Naive thymus-derived CD4-positive, alpha-beta T cell (primary cell): Measurements from ENCODE around the gene HOTAIR. TPM values are rescaled to one million over a fixed set of nuclear protein-coding genes. Genes with fewer than 3 reads are reported as not detected.

Experiments used
- ATAC-seq: fragments of 150-1000 bp; cut with Tn5 transposase; 2 replicates; pipeline ENCODE4 v1.10.0; 2021; ENCODE audit warnings: mild to moderate bottlenecking, moderate library complexity
- CTCF ChIA-PET: fragments of 350-600 bp; sonication (Branson Sonifier 250); formaldehyde crosslinking; loops from one replicate; lab custom pipeline; 2021; ENCODE audit warnings: antibody characterized with exemption; lab: Charles Lee
- POLR2A ChIA-PET: fragments of 350-600 bp; sonication (Branson Sonifier 250); formaldehyde crosslinking; loops from one replicate; lab custom pipeline; 2021; ENCODE audit warnings: antibody characterized with exemption, inconsistent platforms; lab: Charles Lee
- DNase-seq, 9 donors: peaks; one replicate each; pipeline versions ENCODE4 v3.0.0 to v3.0.0-alpha.2; 2020 to 2022; ENCODE audit warnings: mixed read lengths in 1 of 9
- H3K27ac ChIP-seq: one replicate; pipeline ENCODE4 v1.7.0; 2013; ENCODE audit warnings: mild to moderate bottlenecking, low read depth, low read length, moderate library complexity
- H3K27me3 ChIP-seq, 2 donors: one replicate each; pipeline ENCODE4 v1.7.0; 2013; ENCODE audit warnings: low read length in 2 of 2, mild to moderate bottlenecking in 2 of 2, moderate library complexity in 2 of 2; ENCODE audit not compliant: control insufficient read depth in 2 of 2, insufficient read depth in 2 of 2
- H3K36me3 ChIP-seq, 3 experiments: 1 replicate in 2 of 3; 2 replicates in 1 of 3; pipeline ENCODE4 v1.7.0; 2013; ENCODE audit warnings: low read length in 3 of 3, mild to moderate bottlenecking in 3 of 3, moderate library complexity in 1 of 3; ENCODE audit not compliant: insufficient read depth in 3 of 3, control insufficient read depth in 2 of 3
- H3K4me1 ChIP-seq, 2 donors: one replicate each; pipeline ENCODE4 v1.7.0; 2013; ENCODE audit warnings: low read length in 2 of 2, mild to moderate bottlenecking in 2 of 2, moderate library complexity in 1 of 2; ENCODE audit not compliant: control insufficient read depth in 2 of 2, insufficient read depth in 2 of 2
- H3K4me3 ChIP-seq: 2 replicates; pipeline ENCODE4 v1.7.0; 2013; ENCODE audit warnings: mild to moderate bottlenecking, low read length
- H3K9me3 ChIP-seq, 3 experiments: 1 replicate in 2 of 3; 2 replicates in 1 of 3; pipeline ENCODE4 v1.7.0; 2013; ENCODE audit warnings: low read length in 3 of 3; ENCODE audit not compliant: control insufficient read depth in 2 of 3
- H3K27ac Mint-ChIP-seq, 9 donors: one replicate each; pipeline ENCODE4 v1.8.0; 2020 to 2022; ENCODE audit warnings: mixed read lengths in 9 of 9, mild to moderate bottlenecking in 8 of 9, moderate library complexity in 5 of 9, inconsistent platforms in 2 of 9
- H3K27me3 Mint-ChIP-seq, 5 donors: one replicate each; pipeline ENCODE4 v1.8.0; 2021 to 2022; ENCODE audit warnings: mixed read lengths in 5 of 5, mild to moderate bottlenecking in 1 of 5
- H3K36me3 Mint-ChIP-seq, 5 donors: one replicate each; pipeline ENCODE4 v1.8.0; 2020 to 2022; ENCODE audit warnings: mixed read lengths in 5 of 5, mild to moderate bottlenecking in 3 of 5, inconsistent platforms in 1 of 5
- H3K4me1 Mint-ChIP-seq, 7 donors: one replicate each; pipeline ENCODE4 v1.8.0; 2020 to 2022; ENCODE audit warnings: mixed read lengths in 7 of 7, mild to moderate bottlenecking in 3 of 7, inconsistent platforms in 1 of 7
- H3K4me3 Mint-ChIP-seq, 10 donors: one replicate each; pipeline ENCODE4 v1.8.0; 2020 to 2022; ENCODE audit warnings: mild to moderate bottlenecking in 10 of 10, mixed read lengths in 10 of 10, moderate library complexity in 6 of 10, inconsistent platforms in 2 of 10
- H3K9me3 Mint-ChIP-seq, 11 donors: one replicate each; pipeline ENCODE4 v1.8.0; 2020 to 2022; ENCODE audit warnings: mixed read lengths in 11 of 11, mild to moderate bottlenecking in 4 of 11, inconsistent platforms in 1 of 11, moderate library complexity in 1 of 11
- intact Hi-C, 2 donors: fragments of 100-400 bp; cut with micrococcal nuclease; formaldehyde crosslinking; loops; one replicate each; pipeline ENCODE4 v1.15.1; 2023
- polyA plus RNA-seq, 2 donors: library from polyadenylated mRNA; unstranded; fragments of 300-500 nt; fragmentation: Illumina TruSeq; gene quantifications; one replicate each; pipeline ENCODE4 v1.2.3, GENCODE V29; 2021
- total RNA-seq, 6 experiments: library from RNA in 5 of 6; stranded (reverse) in 5 of 6; gene quantifications; 1 replicate in 5 of 6; 2 replicates in 1 of 6; pipeline ENCODE4 v1.2.3 and lab custom pipeline; 2021 to 2026

HOTAIR gene
- total and polyA plus RNA-seq, 7 experiments from 2014 or later = not detected

DNA sequence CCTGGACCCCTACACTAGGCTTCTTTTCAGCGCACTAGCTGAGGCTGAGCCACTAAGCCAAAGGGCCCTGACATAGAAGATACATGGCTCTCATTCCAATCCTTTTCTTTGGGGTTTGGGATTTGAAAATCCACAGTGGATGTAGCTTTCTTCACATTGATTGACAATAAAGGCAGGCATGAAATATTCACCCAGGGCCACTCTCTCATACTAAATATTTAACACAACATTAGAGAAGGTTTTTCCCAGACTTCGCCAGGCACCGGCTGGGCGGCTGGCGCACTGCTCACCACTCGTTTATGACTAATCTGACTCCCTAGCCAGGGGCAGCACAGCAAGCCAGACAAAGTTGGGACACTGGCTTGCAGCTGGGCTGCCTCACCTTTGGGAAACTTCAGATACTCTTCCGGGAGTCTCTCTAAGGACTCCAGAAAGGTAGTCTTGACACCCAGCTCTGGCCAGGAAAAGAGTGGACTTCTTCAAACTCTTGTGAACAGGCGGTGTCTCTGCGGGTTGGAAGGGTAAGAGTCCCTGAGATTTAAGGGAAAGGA is 2.5 kb downstream of the HOTAIR start:
- ATAC-seq (no peak), DNase-seq (no peak)
- H3K27me3 ChIP-seq = peaks cover 50 to 80% of the 10 kb centered on the region in 2 donors
- peaks cover 0 to 10% (median 0%) of the 10 kb centered on the region in 5 donors for H3K36me3 Mint-ChIP-seq
- CTCF ChIA-PET = interaction anchor here (0.8 kb wide), 1 partner anchor 18 kb away, joined by 3 read pairs; no protein-coding TSS in a partner anchor
- no peak overlapping the region for H3K27ac ChIP-seq
- peaks cover 86 to 94% (median 89%) of the 10 kb centered on the region in 5 donors for H3K27me3 Mint-ChIP-seq
- H3K27ac Mint-ChIP-seq = peak overlapping the region in 3 of 9 donors; percentile 74 to 85 (median 78)
- POLR2A ChIA-PET = no interaction called here
- intact Hi-C loops = no loop called here
- H3K9me3 ChIP-seq = no peaks in the 10 kb centered on the region
- no peak overlapping the region for H3K4me3 ChIP-seq
- H3K9me3 Mint-ChIP-seq = peaks cover 0 to 31% (median 13%) of the 10 kb centered on the region in 11 donors
- H3K4me1 ChIP-seq = peaks cover 10 to 22% of the 10 kb centered on the region in 2 donors
- H3K4me1 Mint-ChIP-seq = peaks cover 0 to 36% (median 24%) of the 10 kb centered on the region in 7 donors
- peak overlapping the region in 2 of 10 donors; percentile 2 to 52 for H3K4me3 Mint-ChIP-seq
- no peaks in the 10 kb centered on the region for H3K36me3 ChIP-seq

DNA sequence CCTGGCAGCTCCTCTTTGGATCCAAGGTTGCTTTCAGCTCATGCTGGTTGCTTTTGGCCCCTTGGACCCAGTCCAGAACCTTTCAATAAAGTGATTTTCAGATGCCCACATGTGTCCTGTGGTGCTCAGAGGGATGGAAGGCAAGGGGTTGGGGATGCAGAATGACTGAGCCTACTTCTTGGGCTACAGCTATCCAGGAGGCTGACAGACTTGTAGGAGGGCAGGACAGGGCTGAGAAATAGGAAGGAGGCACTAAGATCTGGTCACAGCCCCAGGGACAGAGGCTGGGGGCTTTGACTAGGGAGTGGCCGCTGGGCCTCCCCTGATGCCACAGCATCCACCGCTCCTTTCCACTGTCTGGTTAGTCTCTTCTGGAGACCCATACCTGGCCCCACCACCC is 3.1 kb downstream of the HOTAIR start:
- Mint-ChIP-seq H3K9me3 (peaks cover 0 to 26% (median 12%) of the 10 kb centered on the region in 11 donors), H3K27me3 (peaks cover 85 to 94% (median 89%) of the 10 kb centered on the region in 5 donors), H3K4me3 (peak overlapping the region in 1 of 10 donors; percentile 52), H3K4me1 (peaks cover under 1 to 39% (median 25%) of the 10 kb centered on the region in 7 donors), H3K36me3 (peaks cover 0 to 10% (median 0%) of the 10 kb centered on the region in 5 donors), H3K27ac (peak overlapping the region in 1 of 9 donors; percentile 78)
- Histone ChIP-seq H3K36me3 (no peaks in the 10 kb centered on the region), H3K9me3 (no peaks in the 10 kb centered on the region), H3K4me1 (peaks cover 10 to 24% of the 10 kb centered on the region in 2 donors), H3K4me3 (no peak overlapping the region), H3K27ac (no peak overlapping the region), H3K27me3 (peaks cover 50 to 81% of the 10 kb centered on the region in 2 donors)
- ATAC-seq (no peak), DNase-seq (no peak)
- intact Hi-C loops = no loop called here
- ChIA-PET POLR2A (no interaction called here), CTCF (no interaction called here)

DNA sequence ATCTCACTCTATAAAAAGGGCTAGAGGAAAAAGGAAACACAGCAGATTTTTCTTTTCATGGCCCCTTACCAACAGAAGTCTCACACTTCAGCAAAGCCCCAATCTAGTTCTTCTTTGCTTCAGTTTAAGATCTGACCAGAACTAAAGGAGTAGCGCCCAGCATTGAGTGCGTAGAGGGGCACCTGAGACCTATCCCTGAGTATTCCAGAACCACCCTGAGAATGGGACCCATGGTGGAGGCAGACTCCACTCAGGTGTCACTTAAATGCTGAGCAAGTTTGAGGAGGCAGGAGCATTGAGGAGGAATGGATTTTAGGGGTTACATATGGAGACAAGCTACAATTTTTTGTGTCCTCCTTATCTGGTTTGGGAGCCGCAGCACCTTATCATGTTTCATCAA is 3.6 kb downstream of the HOTAIR start:
- H3K9me3 ChIP-seq = no peaks in the 10 kb centered on the region
- H3K4me3 ChIP-seq = no peak overlapping the region
- no peak overlapping the region for H3K27ac ChIP-seq
- no peaks in the 10 kb centered on the region for H3K36me3 ChIP-seq
- peaks cover 14 to 30% of the 10 kb centered on the region in 2 donors for H3K4me1 ChIP-seq
- ATAC-seq (no peak), DNase-seq (no peak)
- CTCF ChIA-PET = no interaction called here
- POLR2A ChIA-PET = no interaction called here
- intact Hi-C loops = no loop called here
- H3K27me3 ChIP-seq = peaks cover 44 to 81% of the 10 kb centered on the region in 2 donors
- H3K4me1 Mint-ChIP-seq = peaks cover 7 to 44% (median 31%) of the 10 kb centered on the region in 7 donors
- H3K36me3 Mint-ChIP-seq = peaks cover 0 to 10% (median 0%) of the 10 kb centered on the region in 5 donors
- peaks cover 0 to 20% (median 11%) of the 10 kb centered on the region in 11 donors for H3K9me3 Mint-ChIP-seq
- no peak overlapping the region for H3K27ac Mint-ChIP-seq
- H3K27me3 Mint-ChIP-seq = peaks cover 85 to 94% (median 89%) of the 10 kb centered on the region in 5 donors
- H3K4me3 Mint-ChIP-seq = peak overlapping the region in 1 of 10 donors; percentile 28

GRCh38 chr12:53970451-53970850 is 4.3 kb downstream of the HOTAIR start:
- Histone ChIP-seq H3K27ac (no peak overlapping the region), H3K36me3 (no peaks in the 10 kb centered on the region), H3K4me1 (peaks cover 21 to 29% of the 10 kb centered on the region in 2 donors), H3K9me3 (no peaks in the 10 kb centered on the region), H3K4me3 (no peak overlapping the region), H3K27me3 (peaks cover 39 to 81% of the 10 kb centered on the region in 2 donors)
- Mint-ChIP-seq H3K36me3 (peaks cover 0 to 13% (median 2%) of the 10 kb centered on the region in 5 donors), H3K9me3 (peaks cover 0 to 18% (median 7%) of the 10 kb centered on the region in 11 donors), H3K4me3 (no peak overlapping the region), H3K4me1 (peaks cover 13 to 45% (median 31%) of the 10 kb centered on the region in 7 donors), H3K27ac (no peak overlapping the region), H3K27me3 (peaks cover 85 to 94% (median 88%) of the 10 kb centered on the region in 5 donors)
- intact Hi-C loops = no loop called here
- ChIA-PET CTCF (no interaction called here), POLR2A (interaction anchor here (0.6 kb wide), 1 partner anchor 128 kb away, joined by 5 read pairs; no protein-coding TSS in a partner anchor)
- ATAC-seq (no peak), DNase-seq (no peak)

GRCh38 chr12:53969588-53970259 is 5.0 kb downstream of the HOTAIR start:
- Histone ChIP-seq H3K4me1 (peaks cover 19 to 28% of the 10 kb centered on the region in 2 donors), H3K9me3 (no peaks in the 10 kb centered on the region), H3K4me3 (no peak overlapping the region), H3K27me3 (peaks cover 42 to 81% of the 10 kb centered on the region in 2 donors), H3K27ac (no peak overlapping the region), H3K36me3 (no peaks in the 10 kb centered on the region)
- CTCF ChIA-PET = no interaction called here
- H3K36me3 Mint-ChIP-seq = peaks cover 0 to 16% (median 3%) of the 10 kb centered on the region in 5 donors
- peak overlapping the region in 1 of 10 donors; percentile 49 for H3K4me3 Mint-ChIP-seq
- DNase-seq = no peak
- POLR2A ChIA-PET = interaction anchor here (0.6 to 1.0 kb wide), 2 partner anchors 11 to 129 kb away, joined by 3 to 5 read pairs; no protein-coding TSS in a partner anchor
- no peak overlapping the region for H3K27ac Mint-ChIP-seq
- peaks cover 19 to 48% (median 34%) of the 10 kb centered on the region in 7 donors for H3K4me1 Mint-ChIP-seq
- ATAC-seq = no peak
- intact Hi-C loops = no loop called here
- peaks cover 89 to 96% (median 92%) of the 10 kb centered on the region in 5 donors for H3K27me3 Mint-ChIP-seq
- peaks cover 0 to 19% (median 7%) of the 10 kb centered on the region in 11 donors for H3K9me3 Mint-ChIP-seq

GRCh38 chr12:53968214-53969127 is 6.3 kb downstream of the HOTAIR start:
- Mint-ChIP-seq H3K4me3 (no peak overlapping the region), H3K9me3 (peaks cover 0 to 23% (median 10%) of the 10 kb centered on the region in 11 donors), H3K27ac (no peak overlapping the region), H3K36me3 (peaks cover 0 to 19% (median 3%) of the 10 kb centered on the region in 5 donors), H3K27me3 (peaks cover 96 to 99% (median 97%) of the 10 kb centered on the region in 5 donors), H3K4me1 (peaks cover 20 to 52% (median 37%) of the 10 kb centered on the region in 7 donors)
- CTCF ChIA-PET = no interaction called here
- intact Hi-C loops = no loop called here
- no peaks in the 10 kb centered on the region for H3K36me3 ChIP-seq
- no peak overlapping the region for H3K27ac ChIP-seq
- peaks cover 15 to 21% of the 10 kb centered on the region in 2 donors for H3K4me1 ChIP-seq
- H3K4me3 ChIP-seq = no peak overlapping the region
- H3K9me3 ChIP-seq = no peaks in the 10 kb centered on the region
- POLR2A ChIA-PET = interaction anchor here (1.0 kb wide), 1 partner anchor 10 kb away, joined by 3 read pairs; no protein-coding TSS in a partner anchor
- H3K27me3 ChIP-seq = peaks cover 42 to 81% of the 10 kb centered on the region in 2 donors
- no peak for DNase-seq
- no peak for ATAC-seq
